Activated CD4-positive, alpha-beta memory T cell treated with anti-CD3 and anti-CD28 coated beads for 36 hours (primary cell): ENCODE data around the gene SP2. TPM values are rescaled to one million over a fixed set of nuclear protein-coding genes. Genes with fewer than 3 reads are reported as not detected.

Source experiments
- CTCF ChIA-PET: fragments of 350-600 bp; sonication (Branson Sonifier 250); formaldehyde crosslinking; loops from one replicate; lab custom pipeline; 2021; ENCODE audit warnings: antibody characterized with exemption, inconsistent platforms; lab: Charles Lee
- POLR2A ChIA-PET: fragments of 350-600 bp; sonication (Branson Sonifier 250); formaldehyde crosslinking; loops from one replicate; lab custom pipeline; 2021; ENCODE audit warnings: antibody characterized with exemption; lab: Charles Lee
- DNase-seq: peaks from one replicate; pipeline ENCODE4 v3.0.0-alpha.2; 2020
- H3K27ac Mint-ChIP-seq: one replicate; pipeline ENCODE4 v1.8.0; 2021; ENCODE audit warnings: mixed read lengths
- H3K27me3 Mint-ChIP-seq: one replicate; pipeline ENCODE4 v1.8.0; 2021; ENCODE audit warnings: mixed read lengths
- H3K36me3 Mint-ChIP-seq: one replicate; pipeline ENCODE4 v1.8.0; 2021; ENCODE audit warnings: mixed read lengths
- H3K4me1 Mint-ChIP-seq: one replicate; pipeline ENCODE4 v1.8.0; 2021; ENCODE audit warnings: low read depth, mixed read lengths
- H3K4me3 Mint-ChIP-seq: one replicate; pipeline ENCODE4 v1.8.0; 2021; ENCODE audit warnings: mild to moderate bottlenecking, mixed read lengths
- H3K9me3 Mint-ChIP-seq: one replicate; pipeline ENCODE4 v1.8.0; 2021; ENCODE audit warnings: mixed read lengths
- intact Hi-C: fragments of 100-400 bp; cut with micrococcal nuclease; formaldehyde crosslinking; loops from one replicate; pipeline ENCODE4 v1.15.1; 2023
- total RNA-seq, 2 experiments: library from RNA; stranded (reverse); gene quantifications; one replicate each; pipeline ENCODE4 v1.2.3, GENCODE V29; 2021

The SP2 gene
- total RNA-seq, 2 experiments from 2014 or later, result 15.1 to 17.2 TPM

DNA sequence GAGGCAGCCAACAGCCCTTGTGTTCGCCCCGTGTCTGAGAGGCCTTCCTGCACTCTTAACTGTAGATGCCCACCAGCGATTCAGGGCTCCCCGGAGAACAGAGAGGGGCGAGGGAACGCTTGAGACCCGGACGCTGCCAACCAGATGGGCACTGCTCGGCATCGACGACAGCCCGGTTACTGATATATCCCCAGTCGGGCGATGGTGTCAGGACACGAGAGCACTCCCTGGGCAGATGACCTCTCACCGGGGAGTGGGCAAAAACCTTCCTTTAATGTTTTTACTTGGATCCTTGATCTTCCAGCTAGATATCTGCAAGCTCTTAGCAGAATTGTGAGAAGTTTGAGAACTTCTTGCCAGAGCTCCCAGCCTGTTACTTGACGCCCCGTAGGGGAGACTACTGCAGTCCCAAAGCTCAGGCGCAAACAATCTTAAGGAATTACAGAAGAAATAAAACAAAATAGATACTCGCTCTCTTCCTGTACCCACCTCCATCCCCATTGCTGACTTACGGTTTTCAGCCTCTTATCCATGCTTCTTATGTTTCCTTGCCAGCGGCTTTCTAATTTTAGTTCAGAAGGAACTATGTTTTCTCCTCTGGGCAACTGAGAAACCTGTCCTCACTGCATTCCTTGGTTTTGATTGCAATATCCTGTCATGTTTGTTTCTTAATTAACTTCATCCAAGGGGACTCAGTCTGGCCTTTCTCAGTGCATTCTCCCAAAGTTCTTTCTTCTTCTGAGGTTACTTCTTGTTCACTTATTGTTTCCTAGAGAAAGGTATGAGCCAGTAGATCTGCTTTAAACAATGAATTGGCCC is 845 bp downstream of the SP2 start:
- CTCF ChIA-PET, result interaction anchor here (0.6 to 1.1 kb wide), 6 partner anchors 50 to 140 kb away, joined by 3 to 8 read pairs (median 5); partner anchors contain the start of genes CDK5RAP3, LRRC46, MRPL10 and SCRN2
- POLR2A ChIA-PET, result interaction anchor here (2.0 kb wide), 1 partner anchor 54 kb away, joined by 10 read pairs; no protein-coding TSS in a partner anchor
- peak overlapping the region; percentile 95 for H3K4me3 Mint-ChIP-seq
- H3K9me3 Mint-ChIP-seq, result no peaks in the 10 kb centered on the region
- H3K4me1 Mint-ChIP-seq, result peaks cover 37% of the 10 kb centered on the region
- intact Hi-C loops, result loop anchor here (1.0 to 5.0 kb wide), 5 partner anchors 56 to 210 kb away; partner anchors contain the start of genes CDK5RAP3, NFE2L1, SCRN2 and SNX11
- no peak for DNase-seq
- peaks cover 8% of the 10 kb centered on the region for H3K36me3 Mint-ChIP-seq
- H3K27me3 Mint-ChIP-seq, result no peaks in the 10 kb centered on the region
- H3K27ac Mint-ChIP-seq, result peak overlapping the region; percentile 84

DNA sequence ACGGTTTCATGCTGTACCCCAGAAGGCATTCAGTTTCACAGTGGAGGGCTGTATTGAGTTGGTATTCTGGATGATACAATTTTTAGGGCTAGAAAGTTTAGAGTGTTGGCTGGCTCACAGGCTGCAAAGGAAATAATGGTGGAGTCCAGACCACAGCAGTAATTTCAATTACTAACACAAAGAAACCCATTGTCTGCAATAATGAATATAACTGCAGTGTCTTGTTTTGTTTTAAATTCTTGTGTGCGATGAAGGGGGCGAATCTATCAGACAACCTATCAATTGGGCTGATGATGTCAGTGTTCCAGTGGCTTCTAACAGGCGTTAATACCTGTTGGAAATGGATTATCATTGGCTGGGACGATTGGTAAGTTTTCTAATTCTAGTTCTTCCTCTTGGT is 1.5 kb downstream of the SP2 start:
- no peak overlapping the region for H3K27ac Mint-ChIP-seq
- peaks cover 43% of the 10 kb centered on the region for H3K4me1 Mint-ChIP-seq
- no peaks in the 10 kb centered on the region for H3K9me3 Mint-ChIP-seq
- intact Hi-C loops, result loop anchor here (2.0 to 5.0 kb wide), 2 partner anchors 127 to 210 kb away; partner anchors contain the start of gene SNX11
- H3K27me3 Mint-ChIP-seq, result no peaks in the 10 kb centered on the region
- H3K36me3 Mint-ChIP-seq, result peaks cover 8% of the 10 kb centered on the region
- ChIA-PET CTCF (interaction anchor here (0.7 to 1.7 kb wide), 6 partner anchors 8 to 139 kb away, joined by 3 to 8 read pairs (median 4); partner anchors contain the start of genes CDK5RAP3, LRRC46, MRPL10 and SCRN2), POLR2A (no interaction called here)
- DNase-seq, result no peak
- H3K4me3 Mint-ChIP-seq, result peak overlapping the region; percentile 95

DNA sequence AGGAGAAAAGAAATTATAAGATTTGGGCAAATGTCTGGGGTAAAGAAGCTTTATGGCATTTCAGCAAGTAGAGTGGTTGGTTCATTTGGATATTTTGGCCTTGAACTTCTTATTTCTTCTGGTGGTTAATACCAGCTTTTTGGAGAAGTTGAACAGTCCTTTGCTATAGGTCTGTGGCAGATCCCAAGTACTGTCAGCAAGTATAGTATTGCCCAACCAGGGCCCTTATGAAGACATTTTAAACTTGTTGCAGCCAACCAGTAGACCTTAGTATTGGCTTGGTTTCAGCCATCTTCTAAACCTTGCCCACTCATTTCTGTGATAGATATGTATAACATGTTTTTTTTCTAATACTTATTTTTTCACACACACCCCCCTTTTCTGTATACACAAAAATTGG is 2.2 kb downstream of the SP2 start:
- peaks cover 43% of the 10 kb centered on the region for H3K4me1 Mint-ChIP-seq
- H3K9me3 Mint-ChIP-seq, result no peaks in the 10 kb centered on the region
- ChIA-PET POLR2A (no interaction called here), CTCF (interaction anchor here (0.7 to 1.7 kb wide), 3 partner anchors 8 to 73 kb away, joined by 3 to 5 read pairs (median 4); partner anchors contain the start of genes CDK5RAP3 and SCRN2)
- H3K27ac Mint-ChIP-seq, result no peak overlapping the region
- intact Hi-C loops, result loop anchor here (5.0 kb wide), 1 partner anchor 209 kb away; the partner anchor contains the start of gene SNX11
- no peaks in the 10 kb centered on the region for H3K27me3 Mint-ChIP-seq
- H3K4me3 Mint-ChIP-seq, result no peak overlapping the region
- DNase-seq, result no peak
- peaks cover 8% of the 10 kb centered on the region for H3K36me3 Mint-ChIP-seq

- Mint-ChIP-seq H3K4me3 (no peak overlapping the region), H3K36me3 (peaks cover 8% of the 10 kb centered on the region), H3K27me3 (no peaks in the 10 kb centered on the region), H3K4me1 (peaks cover 40% of the 10 kb centered on the region), H3K9me3 (no peaks in the 10 kb centered on the region), H3K27ac (no peak overlapping the region)
- ChIA-PET POLR2A (no interaction called here), CTCF (no interaction called here)
- intact Hi-C loops, result loop anchor here (5.0 kb wide), 1 partner anchor 208 kb away; the partner anchor contains the start of gene SNX11
- DNase-seq, result no peak
Measured at GRCh38 chr17:47899643-47900042, 3.6 kb downstream of the SP2 start.

GRCh38 chr17:47901423-47901822 is 5.4 kb downstream of the SP2 start:
- Mint-ChIP-seq H3K4me3 (no peak overlapping the region), H3K36me3 (peaks cover 4% of the 10 kb centered on the region), H3K4me1 (peaks cover 37% of the 10 kb centered on the region), H3K27me3 (no peaks in the 10 kb centered on the region), H3K9me3 (no peaks in the 10 kb centered on the region), H3K27ac (no peak overlapping the region)
- ChIA-PET CTCF (interaction anchor here (0.7 kb wide), 1 partner anchor 12 kb away, joined by 3 read pairs; no protein-coding TSS in a partner anchor), POLR2A (no interaction called here)
- DNase-seq, result no peak
- intact Hi-C loops, result no loop called here

DNA sequence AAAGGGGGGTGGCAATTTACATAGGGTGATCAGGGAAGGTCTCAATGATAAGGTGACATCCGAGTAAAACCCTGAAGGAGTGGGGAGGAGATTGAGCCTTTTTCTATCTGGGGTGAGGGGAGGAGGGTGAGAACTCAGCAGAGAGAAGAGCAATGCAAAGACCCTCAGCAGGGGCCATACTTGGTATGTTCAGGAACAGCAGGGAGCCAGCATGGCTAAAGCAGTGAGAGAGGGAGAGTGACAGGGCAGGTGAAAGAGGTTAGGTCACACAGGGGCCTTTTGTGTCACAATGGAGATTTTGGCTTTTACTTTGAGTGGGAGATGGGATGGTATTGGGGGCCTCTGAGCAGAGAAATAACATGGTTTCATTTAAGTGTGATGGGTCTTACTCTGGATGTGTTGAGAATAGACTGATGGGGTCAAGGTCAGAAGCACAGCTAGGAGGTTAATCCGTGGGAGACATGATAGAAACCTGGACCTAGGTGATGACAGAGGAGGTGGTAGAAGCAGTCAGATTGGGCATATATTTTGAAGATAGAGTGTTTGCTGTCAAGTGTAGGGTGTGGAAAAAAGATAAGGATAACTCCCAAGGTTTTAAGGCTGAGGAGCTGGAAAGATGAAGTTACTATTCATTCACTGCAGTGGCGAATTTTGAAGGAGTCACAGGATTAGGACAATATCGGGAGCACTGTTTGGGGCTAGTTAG is 6.2 kb downstream of the SP2 start:
- Mint-ChIP-seq H3K9me3 (no peaks in the 10 kb centered on the region), H3K27ac (no peak overlapping the region), H3K27me3 (no peaks in the 10 kb centered on the region), H3K36me3 (peaks cover 3% of the 10 kb centered on the region), H3K4me3 (no peak overlapping the region), H3K4me1 (peaks cover 37% of the 10 kb centered on the region)
- intact Hi-C loops, result no loop called here
- ChIA-PET POLR2A (no interaction called here), CTCF (interaction anchor here (1.2 to 2.2 kb wide), 3 partner anchors 12 to 61 kb away, joined by 5 to 8 read pairs (median 6); partner anchors contain the start of gene SCRN2)
- DNase-seq, result no peak

GRCh38 chr17:47905221-47905733 is 9.2 kb downstream of the SP2 start:
- ChIA-PET POLR2A (interaction anchor here (1.6 kb wide), 1 partner anchor 10 kb away, joined by 5 read pairs; the partner anchor contains the start of gene SP2), CTCF (interaction anchor here (0.8 to 1.3 kb wide), 2 partner anchors 16 to 42 kb away, joined by 3 to 5 read pairs; no protein-coding TSS in a partner anchor)
- H3K27ac Mint-ChIP-seq, result no peak overlapping the region

DNA sequence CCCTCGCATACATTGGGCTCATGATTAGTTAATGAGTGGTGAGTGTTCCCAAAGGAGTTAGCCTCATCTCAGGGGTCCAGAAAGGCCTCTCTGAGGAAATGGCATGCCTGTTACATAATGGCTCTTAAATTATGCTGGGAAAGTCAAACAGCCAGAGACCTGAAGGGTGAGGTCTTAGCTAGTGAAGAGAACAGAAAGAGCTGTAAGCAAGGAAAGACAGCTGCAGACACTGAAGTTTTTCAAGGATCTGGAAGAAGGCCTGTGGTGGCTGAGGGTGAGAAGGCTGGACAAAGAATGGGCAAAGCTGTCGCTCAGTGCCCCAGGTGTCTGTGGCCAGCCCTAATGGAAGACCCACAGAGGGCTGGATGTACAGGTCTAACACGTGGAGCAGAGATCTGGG is 10.4 kb downstream of the SP2 start:
- H3K27ac Mint-ChIP-seq, result no peak overlapping the region
- H3K4me1 Mint-ChIP-seq, result peaks cover 19% of the 10 kb centered on the region
- no peaks in the 10 kb centered on the region for H3K27me3 Mint-ChIP-seq
- H3K4me3 Mint-ChIP-seq, result no peak overlapping the region
- DNase-seq, result no peak
- ChIA-PET POLR2A (no interaction called here), CTCF (no interaction called here)
- peaks cover 4% of the 10 kb centered on the region for H3K36me3 Mint-ChIP-seq
- intact Hi-C loops, result no loop called here
- H3K9me3 Mint-ChIP-seq, result no peaks in the 10 kb centered on the region

More at GRCh38 chr17:47905221-47905733, 9.2 kb downstream of the SP2 start:
- peaks cover 3% of the 10 kb centered on the region for H3K36me3 Mint-ChIP-seq
- H3K4me3 Mint-ChIP-seq, result no peak overlapping the region
- H3K9me3 Mint-ChIP-seq, result no peaks in the 10 kb centered on the region
- no peaks in the 10 kb centered on the region for H3K27me3 Mint-ChIP-seq
- peaks cover 19% of the 10 kb centered on the region for H3K4me1 Mint-ChIP-seq
- intact Hi-C loops, result no loop called here
- DNase-seq, result no peak

- CTCF ChIA-PET, result interaction anchor here (0.7 to 1.9 kb wide), 2 partner anchors 33 to 39 kb away, joined by 4 to 8 read pairs; partner anchors contain the start of gene PNPO
- DNase-seq, result no peak
- Mint-ChIP-seq H3K27ac (no peak overlapping the region), H3K9me3 (no peaks in the 10 kb centered on the region), H3K4me1 (peaks cover 13% of the 10 kb centered on the region), H3K4me3 (no peak overlapping the region), H3K36me3 (peaks cover 4% of the 10 kb centered on the region), H3K27me3 (no peaks in the 10 kb centered on the region)
- POLR2A ChIA-PET, result no interaction called here
- intact Hi-C loops, result no loop called here
Measured at GRCh38 chr17:47907932-47908562, 12.0 kb downstream of the SP2 start.

- H3K4me3 Mint-ChIP-seq, result no peak overlapping the region
- no peak for DNase-seq
- H3K27me3 Mint-ChIP-seq, result no peaks in the 10 kb centered on the region
- POLR2A ChIA-PET, result interaction anchor here (1.2 kb wide), 1 partner anchor 18 kb away, joined by 6 read pairs; no protein-coding TSS in a partner anchor
- no peak overlapping the region for H3K27ac Mint-ChIP-seq
- intact Hi-C loops, result no loop called here
- peaks cover 15% of the 10 kb centered on the region for H3K4me1 Mint-ChIP-seq
- H3K9me3 Mint-ChIP-seq, result no peaks in the 10 kb centered on the region
- CTCF ChIA-PET, result interaction anchor here (0.7 to 1.2 kb wide), 2 partner anchors 12 to 55 kb away, joined by 3 to 4 read pairs; no protein-coding TSS in a partner anchor
- peaks cover 15% of the 10 kb centered on the region for H3K36me3 Mint-ChIP-seq
Measured at GRCh38 chr17:47913050-47913449, 17.0 kb downstream of the SP2 start.
